ENCODE measurements around the gene TBXA2R.
"Not testable (repeated sequence)": the region's sequence is repeated elsewhere in the genome, so short reads cannot be mapped to it uniquely, and the experiment has no call there.

Gene TBXA2R

DNA sequence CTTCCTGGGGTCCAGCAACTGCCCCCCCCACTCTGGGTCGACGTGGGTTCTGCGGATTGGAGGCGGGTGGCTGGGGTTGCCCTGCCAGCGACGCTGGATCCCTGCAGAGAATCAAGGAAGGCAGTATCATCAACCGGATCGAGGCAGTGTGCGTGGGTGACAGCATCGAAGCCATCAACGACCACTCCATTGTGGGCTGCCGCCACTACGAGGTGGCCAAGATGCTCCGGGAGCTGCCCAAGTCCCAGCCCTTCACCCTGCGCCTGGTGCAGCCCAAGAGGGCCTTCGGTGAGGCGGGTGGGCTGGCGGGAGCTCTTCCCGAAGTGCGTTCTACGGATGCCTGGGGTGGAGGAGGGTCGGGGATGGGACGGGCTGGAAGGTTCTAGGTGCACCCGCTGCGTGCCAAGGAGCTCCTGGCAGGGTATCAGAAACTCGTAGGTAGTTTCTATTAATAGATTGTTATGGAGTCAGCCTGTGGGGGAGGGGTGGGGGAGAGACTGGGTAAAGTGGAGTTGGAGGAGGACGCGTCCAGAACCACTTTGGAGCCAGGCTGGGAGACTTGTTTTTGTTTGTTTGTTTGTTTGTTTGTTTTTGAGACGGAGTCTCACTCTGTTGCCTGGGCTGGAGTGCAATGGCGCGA is 19.8 kb downstream of the TBXA2R start:
- H3K4me3 ChIP-seq (ENCODE audit: low read length): no peak overlapping the region
- DNase-seq (ENCODE audit: low read depth): no peak
- TF ChIP-seq, protein P1, sequence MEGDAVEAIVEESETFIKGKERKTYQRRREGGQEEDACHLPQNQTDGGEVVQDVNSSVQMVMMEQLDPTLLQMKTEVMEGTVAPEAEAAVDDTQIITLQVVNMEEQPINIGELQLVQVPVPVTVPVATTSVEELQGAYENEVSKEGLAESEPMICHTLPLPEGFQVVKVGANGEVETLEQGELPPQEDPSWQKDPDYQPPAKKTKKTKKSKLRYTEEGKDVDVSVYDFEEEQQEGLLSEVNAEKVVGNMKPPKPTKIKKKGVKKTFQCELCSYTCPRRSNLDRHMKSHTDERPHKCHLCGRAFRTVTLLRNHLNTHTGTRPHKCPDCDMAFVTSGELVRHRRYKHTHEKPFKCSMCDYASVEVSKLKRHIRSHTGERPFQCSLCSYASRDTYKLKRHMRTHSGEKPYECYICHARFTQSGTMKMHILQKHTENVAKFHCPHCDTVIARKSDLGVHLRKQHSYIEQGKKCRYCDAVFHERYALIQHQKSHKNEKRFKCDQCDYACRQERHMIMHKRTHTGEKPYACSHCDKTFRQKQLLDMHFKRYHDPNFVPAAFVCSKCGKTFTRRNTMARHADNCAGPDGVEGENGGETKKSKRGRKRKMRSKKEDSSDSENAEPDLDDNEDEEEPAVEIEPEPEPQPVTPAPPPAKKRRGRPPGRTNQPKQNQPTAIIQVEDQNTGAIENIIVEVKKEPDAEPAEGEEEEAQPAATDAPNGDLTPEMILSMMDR (IDR thresholded peaks at IDR 0.05; ENCODE audit: insufficient read depth, low read depth, low read length, missing control alignments): no peak

DNA sequence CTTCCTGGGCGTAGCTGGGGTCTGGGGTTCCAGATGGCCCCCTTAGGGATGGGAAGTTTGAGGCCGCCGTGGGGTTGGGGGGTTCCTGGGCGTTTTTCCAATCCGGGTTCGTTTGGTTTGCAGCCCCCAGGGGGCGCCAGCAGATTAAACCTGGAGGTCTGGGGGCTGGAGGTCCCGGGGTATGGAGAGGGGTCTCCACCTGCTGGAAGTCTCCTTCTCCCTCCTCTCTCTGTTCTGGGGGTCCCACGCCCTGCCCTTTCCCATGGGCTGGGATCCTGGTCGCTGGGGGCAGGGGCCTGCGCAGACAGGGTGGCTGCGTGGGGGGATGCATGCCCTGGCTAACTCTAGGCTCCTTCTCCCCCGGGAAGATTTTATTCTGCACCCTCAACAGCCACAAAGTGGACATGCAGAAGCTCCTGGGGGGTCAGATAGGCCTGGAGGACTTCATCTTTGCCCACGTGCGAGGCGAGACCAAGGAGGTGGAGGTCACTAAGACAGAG is 20.5 kb downstream of the TBXA2R start:
- TF ChIP-seq, protein P1 (IDR thresholded peaks at IDR 0.05; ENCODE audit: insufficient read depth, low read depth, low read length, missing control alignments): peak; percentile 30
- no peak for DNase-seq (ENCODE audit: low read depth)
- H3K4me3 ChIP-seq (ENCODE audit: low read length): no peak overlapping the region

DNA sequence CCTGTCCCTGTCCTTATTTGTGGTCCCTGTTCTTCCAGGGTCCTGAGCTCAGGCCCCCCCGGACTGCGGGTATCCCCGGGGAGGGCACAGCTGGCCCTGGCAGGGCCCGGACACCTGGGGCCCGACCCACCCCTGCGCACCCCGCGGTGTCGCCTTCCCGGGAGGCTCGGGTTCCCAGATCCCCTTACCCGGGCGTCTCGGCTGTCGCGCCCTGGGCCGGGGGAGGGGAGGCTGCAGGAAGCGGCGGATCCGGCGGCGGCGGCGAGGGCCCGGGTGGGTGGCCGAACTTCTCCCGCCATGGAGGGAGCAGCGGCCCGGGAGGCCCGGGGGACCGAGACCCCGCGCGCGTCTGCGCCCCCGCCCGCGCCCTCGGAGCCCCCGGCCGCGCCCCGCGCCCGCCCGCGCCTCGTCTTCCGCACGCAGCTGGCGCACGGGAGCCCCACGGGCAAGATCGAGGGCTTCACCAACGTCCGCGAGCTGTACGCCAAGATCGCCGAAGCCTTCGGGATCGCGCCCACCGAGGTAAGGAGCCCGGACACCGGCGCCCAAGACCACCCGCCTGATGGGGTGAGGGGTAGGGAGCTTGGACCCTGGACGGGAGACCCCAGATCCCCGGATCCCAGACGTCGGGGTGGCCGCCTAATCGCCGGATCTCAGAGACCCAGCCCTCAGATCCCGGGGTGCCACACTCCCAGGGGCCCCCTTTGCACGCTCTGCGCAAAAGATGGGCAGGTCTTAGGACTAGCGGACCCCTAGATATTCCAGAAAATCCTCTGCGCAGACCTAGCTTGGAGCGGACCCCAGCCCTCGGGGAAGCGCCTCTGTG is 21.2 kb downstream of the TBXA2R start, which contains the start of gene GIPC3:
GIPC3 (plus strand) TSS at position 178 of the 826 bp plus-strand sequence; CDS start at position 298, 120 bp downstream.
- TF ChIP-seq, protein P1 (IDR thresholded peaks at IDR 0.05; ENCODE audit: insufficient read depth, low read depth, low read length, missing control alignments): no peak
- H3K4me3 ChIP-seq (ENCODE audit: low read length): no peak within 1 kb of the TSS
- no peak for DNase-seq (ENCODE audit: low read depth)

DNA sequence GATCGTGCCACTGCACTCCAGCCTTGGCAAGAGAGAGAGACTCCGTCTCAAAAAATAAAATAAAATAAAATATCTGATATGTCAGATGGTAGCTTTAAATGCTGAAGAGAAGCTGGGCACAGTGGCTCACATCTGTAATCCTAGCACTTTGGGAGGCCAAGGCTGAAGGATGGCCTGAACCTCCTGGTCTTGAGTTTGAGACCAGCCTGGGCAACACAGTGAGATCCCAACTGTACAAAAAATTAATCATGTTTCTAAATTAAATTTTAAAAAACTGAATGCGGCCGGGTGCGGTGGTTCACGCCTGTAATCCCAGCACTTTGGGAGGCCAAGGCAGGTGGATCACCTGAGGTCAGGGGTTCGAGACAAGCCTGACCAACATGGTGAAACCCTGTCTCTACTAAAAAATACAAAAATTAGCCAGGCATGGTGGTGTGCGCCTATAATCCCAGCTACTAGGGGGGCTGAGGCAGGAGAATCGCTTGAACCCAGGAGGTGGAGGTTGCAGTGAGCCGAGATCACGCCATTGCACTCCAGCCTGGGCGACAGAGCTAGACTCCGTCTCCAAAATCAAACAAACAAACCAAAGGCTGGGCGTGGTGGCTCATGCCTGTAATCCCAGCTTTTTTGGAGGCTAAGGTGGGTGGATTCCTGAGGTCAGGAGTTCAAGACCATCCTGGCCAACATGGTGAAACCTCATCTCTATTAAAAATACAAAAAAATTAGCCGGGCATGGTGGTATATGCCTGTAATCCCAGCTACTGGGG is 22.5 kb downstream of the TBXA2R start:
- not testable (repeated sequence) for DNase-seq (ENCODE audit: low read depth); H3K4me3 ChIP-seq (ENCODE audit: low read length)

DNA sequence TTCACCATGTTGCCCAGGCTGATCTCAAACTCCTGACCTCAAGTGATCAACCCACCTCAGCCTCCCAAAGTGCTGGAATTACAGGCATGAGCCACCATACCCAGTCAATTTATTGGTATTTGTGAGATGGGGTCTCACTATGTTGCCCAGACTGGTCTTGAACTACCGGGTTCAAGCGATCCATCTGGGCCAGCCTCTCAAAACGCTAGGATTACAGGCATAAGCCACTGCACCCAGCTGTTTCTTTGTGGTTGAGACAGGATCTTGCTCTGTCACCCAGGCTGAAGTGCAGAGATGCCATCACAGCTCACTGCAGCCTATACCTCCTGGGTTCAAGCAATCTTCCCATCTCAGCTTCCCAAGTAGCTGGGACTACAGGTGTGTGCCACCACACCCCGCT is 24.9 kb downstream of the TBXA2R start:
- H3K4me3 ChIP-seq (ENCODE audit: low read length); DNase-seq (ENCODE audit: low read depth): not testable (repeated sequence)

DNA sequence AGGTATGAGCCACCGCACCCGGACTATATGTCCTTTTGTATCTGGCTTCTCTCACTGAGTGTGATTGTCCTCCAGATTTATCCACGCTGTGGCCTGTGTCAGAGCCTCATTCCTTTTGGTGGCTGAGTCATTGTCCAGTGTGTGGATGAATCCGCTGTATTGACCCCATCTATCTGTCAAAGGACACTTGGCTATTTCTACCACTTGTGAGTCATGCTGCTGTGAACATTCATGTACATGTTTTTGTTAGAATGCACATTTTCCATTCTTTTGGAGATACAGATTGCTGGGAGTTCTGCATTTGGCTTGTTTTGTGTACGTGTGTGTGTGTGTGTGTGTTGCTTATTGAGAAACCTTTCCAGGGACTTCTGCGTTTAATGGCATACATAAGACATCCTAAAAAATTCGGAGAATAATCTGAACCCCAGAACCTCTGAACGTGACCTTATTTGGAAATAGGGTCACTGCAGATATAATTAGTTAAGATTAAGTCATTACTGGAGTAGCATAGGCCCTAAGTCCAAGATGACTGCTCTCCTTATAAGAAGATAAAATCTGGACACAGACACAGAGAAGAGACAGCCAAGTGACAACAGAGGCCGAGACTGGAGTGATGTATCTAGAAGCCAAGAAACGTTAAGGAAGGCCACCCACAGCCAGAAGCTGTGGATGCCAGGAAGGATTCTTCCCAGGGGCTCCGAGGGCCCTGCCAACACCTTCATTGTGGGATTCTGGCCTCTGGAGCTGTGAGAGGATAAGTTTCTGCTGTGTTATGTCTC is 26.3 kb downstream of the TBXA2R start:
- TF ChIP-seq, protein P1 (IDR thresholded peaks at IDR 0.05; ENCODE audit: insufficient read depth, low read depth, low read length, missing control alignments): no peak
- H3K4me3 ChIP-seq (ENCODE audit: low read length): no peak overlapping the region
- peak; percentile 20 for DNase-seq (ENCODE audit: low read depth)

DNA sequence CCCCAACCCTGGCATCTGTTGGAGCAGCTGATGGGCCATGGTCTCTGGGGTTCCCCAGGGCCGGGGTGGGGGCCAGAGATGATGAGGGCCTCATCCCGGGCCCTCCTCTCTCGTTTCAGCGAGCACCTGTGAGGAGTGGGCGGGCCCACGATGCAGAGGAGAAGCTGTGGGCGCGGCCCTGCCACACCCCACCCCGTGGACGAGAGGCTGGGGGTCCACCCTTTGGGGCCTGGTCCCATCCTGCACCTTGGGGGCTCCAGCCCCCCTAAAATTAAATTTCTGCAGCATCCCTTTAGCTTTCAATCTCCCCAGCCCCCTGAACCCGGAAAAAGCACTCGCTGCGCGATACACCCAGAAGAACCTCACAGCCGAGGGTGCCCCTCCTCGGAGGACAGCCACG is 28.3 kb downstream of the TBXA2R start:
- H3K4me3 ChIP-seq (ENCODE audit: low read length): no peak overlapping the region
- no peak for DNase-seq (ENCODE audit: low read depth)
- TF ChIP-seq, protein P1 (IDR thresholded peaks at IDR 0.05; ENCODE audit: insufficient read depth, low read depth, low read length, missing control alignments): no peak

Data from epithelial cell of esophagus (primary cell).